Stimulated activated CD4-positive, alpha-beta T cell treated with anti-CD3 and anti-CD28 coated beads, Interleukin-15, amount 100 ng/mL, for 1 hour (primary cell): ENCODE data around the gene TACC2.
"Not testable (repeated sequence)": the region's sequence is repeated elsewhere in the genome, so short reads cannot be mapped to it uniquely, and the experiment has no call there.

Experiments
- DNase-seq, 2 donors: peaks; one replicate each; pipeline ENCODE4 v3.0.0-alpha.2; 2020; ENCODE audit warnings: low read depth in 1 of 2, low spot score in 1 of 2

Gene TACC2

GRCh38 chr10:122055252-122055651 lies 66.3 kb downstream of the TACC2 start:
- no peak for DNase-seq

DNA sequence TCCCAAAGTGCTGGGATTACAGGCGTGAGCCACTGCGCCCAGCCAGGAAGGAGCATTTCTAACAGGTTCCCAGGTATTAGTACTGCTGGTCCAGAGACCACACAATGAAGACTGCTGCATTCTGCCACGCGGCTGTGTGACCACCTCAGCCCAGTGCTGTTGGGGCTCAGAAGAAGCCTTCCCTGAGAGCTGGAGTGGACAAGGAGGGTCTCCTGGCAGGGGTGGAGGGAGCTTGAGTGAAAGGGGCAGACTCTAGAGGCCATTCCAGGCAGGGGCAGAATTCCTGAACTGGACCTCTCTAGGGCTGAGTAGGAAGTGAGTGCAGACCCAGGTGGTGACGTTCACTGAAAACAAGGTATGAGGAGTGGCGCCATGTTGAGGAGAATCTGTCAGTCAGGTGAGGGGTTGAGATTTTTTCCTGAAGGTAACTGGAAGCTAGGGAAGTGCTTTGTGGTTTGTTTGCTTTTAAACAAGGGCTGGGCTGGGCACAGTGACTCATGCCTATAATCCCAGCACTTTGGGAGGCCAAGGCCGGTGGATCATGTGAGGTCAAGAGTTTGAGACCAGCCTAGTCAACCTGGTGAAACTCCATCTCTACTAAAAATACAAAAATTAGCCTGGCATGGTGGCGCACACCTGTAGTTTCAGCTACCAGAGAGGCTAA lies 67.6 kb downstream of the TACC2 start:
- no peak for DNase-seq

DNA sequence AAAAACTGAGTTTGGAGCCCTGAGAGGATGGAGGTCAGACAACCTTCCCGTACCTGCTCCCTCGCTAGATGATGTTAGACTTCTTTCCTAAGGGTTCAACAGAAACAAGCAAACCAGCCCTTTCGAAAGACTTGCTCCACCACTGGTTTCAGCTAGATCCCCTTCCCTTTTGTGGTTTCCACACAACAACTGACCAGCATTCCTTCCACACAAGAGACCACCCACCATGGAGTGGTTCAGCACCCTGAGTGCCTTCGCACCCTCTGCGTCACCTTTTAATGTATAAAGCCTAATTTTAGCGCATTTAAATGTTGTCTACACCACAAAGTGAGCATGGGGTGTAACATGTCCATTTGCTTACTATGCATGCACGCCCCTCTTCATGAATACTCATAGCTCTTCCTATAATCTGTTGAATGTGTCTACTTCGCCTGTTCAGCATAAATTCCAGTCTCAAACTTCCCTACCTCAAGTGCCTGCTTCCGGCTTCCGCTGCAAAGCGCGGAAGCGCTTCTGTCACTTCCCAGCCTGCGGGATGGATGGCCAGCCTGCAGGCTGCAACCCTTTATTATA lies 69.0 kb downstream of the TACC2 start:
- no peak for DNase-seq

- no peak for DNase-seq
These were observed 71.3 kb downstream of the TACC2 start for GRCh38 chr10:122060250-122060649.

- no peak for DNase-seq
These were observed 74.1 kb downstream of the TACC2 start for GRCh38 chr10:122062831-122063674.

DNA sequence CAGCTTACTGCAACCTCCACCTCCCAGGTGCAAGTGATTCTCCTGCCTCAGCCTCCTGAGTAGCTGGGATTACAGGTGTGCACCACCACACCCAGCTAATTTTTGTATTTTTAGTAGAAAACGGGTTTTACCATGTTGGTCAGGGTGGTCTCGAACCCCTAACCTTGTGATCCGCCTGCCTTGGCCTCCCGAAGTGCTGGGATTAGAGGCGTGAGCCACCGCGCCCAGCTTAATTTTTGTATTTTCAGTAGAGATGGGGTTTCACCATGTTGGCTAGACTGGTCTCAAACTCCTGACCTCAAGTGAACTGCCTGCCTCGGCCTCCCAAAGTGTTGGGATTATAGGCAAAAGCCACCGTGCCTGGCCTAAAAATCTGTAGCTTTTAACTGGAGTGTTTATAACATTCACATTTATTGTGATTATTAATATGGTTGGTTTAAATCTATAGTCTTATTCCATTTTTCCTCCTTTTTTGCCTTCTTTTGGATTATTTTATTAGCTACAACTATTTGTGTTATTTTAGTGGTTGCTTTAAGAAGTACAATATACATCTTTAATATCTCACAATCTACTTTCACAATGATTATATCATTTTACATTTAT lies 77.5 kb downstream of the TACC2 start:
- DNase-seq: not testable (repeated sequence)

- no peak for DNase-seq
These were observed 79.9 kb downstream of the TACC2 start for GRCh38 chr10:122068844-122069243.

GRCh38 chr10:122072491-122072890 lies 83.5 kb downstream of the TACC2 start:
- no peak for DNase-seq

- no peak for DNase-seq
These were observed 84.5 kb downstream of the TACC2 start for GRCh38 chr10:122073508-122073907.

DNA sequence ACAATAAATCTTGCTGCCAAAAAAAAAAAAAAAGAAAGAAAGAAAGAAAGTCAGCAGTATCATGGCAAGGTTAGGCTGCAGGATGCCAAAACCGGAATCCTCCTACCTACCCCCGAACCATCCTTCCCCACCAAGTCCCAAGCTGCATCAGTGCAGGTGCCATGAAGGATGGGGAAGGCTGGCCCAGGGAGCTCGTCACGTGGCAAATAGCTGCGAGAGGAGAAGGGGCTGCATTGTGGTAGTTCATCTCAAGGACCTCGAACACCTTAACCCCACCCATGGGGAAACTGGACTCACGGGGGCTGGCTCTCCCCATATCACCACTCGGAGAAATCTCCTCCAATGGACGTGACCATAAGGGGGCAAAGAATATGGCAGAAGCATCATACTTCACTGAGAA lies 86.2 kb downstream of the TACC2 start:
- no peak for DNase-seq

DNA sequence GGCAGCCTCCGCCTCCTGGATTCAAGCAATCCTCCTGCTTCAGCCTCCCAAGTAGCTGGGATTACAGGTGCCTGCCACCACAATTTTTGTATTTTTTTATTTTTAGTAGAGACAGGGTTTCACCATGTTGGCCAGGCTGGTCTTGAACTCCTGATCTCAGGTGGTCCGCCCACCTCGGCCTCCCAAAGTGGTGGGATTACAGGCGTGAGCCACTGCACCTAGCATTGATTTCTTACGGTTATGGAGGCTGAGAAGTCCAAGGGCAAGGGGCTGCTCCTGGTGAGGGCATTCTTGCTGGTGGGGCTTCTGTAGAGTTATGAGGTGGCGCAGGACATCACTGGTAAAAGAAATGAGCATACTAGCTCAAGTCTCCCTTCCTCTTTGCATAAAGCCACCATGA lies 86.9 kb downstream of the TACC2 start:
- not testable (repeated sequence) for DNase-seq

- DNase-seq: no peak
These were observed 88.4 kb downstream of the TACC2 start for GRCh38 chr10:122077311-122077875.

- no peak for DNase-seq
These were observed 89.4 kb downstream of the TACC2 start for GRCh38 chr10:122078326-122078725.

DNA sequence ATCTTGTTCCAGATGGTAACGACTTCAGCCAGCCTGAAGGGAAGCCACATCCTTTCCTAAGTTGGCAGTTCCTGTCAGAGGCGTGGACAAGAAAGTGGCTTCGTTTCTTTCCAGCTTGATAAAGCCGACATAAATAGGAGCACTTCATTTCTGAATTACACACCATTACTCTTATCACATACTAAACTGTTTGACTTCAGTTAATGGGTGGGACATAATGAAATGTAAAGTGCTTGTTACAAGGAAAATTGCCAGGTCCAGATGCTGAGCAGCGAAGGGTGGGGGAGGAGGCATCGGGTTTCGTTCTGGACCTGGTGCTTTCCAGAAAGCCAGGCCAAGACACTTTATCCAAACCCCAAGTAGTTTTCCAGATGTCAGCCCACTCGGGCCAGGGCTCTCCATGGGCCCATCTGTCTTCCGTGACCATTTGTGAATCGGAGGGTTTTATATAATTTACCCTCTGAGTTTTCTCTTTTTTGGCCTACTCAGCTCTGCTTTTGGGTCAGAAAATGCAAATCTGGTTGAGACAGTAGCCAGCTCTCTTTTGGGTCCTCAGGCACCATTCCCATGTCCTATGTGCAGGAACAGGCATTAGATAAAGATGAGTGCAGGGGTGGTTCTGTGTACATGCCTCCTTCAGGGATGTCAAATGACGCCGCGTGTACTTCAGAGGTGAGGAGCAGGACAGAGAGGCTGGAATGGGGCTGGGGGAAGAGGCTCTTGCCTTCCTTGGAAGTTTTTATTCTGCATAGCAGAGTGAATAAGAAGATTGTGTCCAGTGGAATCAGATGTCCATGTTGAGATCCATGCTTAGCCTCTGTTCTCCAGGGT lies 90.2 kb downstream of the TACC2 start:
- DNase-seq: no peak

- no peak for DNase-seq
These were observed 93.9 kb downstream of the TACC2 start for GRCh38 chr10:122082616-122083477.

DNA sequence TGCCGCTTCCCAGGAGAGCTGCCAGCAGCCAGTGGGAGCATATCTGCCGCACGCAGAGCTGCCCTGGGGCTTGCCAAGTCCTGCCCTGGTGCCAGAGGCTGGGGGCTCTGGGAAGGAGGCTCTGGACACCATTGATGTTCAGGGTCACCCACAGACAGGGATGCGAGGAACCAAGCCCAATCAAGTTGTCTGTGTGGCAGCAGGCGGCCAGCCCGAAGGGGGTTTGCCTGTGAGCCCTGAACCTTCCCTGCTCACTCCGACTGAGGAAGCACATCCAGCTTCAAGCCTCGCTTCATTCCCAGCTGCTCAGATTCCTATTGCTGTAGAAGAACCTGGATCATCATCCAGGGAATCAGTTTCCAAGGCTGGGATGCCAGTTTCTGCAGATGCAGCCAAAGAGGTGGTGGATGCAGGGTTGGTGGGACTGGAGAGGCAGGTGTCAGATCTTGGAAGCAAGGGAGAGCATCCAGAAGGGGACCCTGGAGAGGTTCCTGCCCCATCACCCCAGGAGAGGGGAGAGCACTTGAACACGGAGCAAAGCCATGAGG lies 94.6 kb downstream of the TACC2 start:
- no peak for DNase-seq

DNA sequence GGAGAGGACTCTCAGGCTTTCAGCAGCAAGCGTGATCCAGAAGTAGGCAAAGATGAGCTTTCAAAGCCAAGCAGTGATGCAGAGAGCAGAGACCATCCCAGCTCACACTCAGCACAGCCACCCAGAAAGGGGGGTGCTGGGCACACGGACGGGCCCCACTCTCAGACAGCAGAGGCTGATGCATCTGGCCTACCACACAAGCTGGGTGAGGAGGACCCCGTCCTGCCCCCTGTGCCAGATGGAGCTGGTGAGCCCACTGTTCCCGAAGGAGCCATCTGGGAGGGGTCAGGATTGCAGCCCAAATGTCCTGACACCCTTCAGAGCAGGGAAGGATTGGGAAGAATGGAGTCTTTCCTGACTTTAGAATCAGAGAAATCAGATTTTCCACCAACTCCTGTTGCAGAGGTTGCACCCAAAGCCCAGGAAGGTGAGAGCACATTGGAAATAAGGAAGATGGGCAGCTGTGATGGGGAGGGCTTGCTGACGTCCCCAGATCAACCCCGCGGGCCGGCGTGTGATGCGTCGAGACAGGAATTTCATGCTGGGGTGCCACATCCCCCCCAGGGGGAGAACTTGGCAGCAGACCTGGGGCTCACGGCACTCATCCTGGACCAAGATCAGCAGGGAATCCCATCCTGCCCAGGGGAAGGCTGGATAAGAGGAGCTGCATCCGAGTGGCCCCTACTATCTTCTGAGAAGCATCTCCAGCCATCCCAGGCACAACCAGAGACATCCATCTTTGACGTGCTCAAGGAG lies 95.5 kb downstream of the TACC2 start:
- no peak for DNase-seq

DNA sequence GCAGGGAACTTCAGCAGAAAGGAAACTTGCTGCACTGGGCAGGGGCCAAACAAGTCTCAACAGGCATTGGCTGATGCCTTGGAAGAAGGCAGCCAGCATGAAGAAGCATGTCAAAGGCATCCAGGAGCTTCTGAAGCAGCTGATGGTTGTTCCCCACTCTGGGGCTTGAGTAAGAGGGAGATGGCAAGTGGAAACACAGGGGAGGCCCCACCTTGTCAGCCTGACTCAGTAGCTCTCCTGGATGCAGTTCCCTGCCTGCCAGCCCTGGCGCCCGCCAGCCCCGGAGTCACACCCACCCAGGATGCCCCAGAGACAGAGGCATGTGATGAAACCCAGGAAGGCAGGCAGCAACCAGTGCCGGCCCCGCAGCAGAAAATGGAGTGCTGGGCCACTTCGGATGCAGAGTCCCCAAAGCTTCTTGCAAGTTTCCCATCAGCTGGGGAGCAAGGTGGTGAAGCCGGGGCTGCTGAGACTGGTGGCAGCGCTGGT lies 96.5 kb downstream of the TACC2 start:
- DNase-seq: no peak
